ENCODE data around the gene SPACDR.
A peak's percentile ranks its signal among the peaks of the same experiment; 100 is the strongest.
"Not testable (repeated sequence)": the region's sequence is repeated elsewhere in the genome, so short reads cannot be mapped to it uniquely, and the experiment has no call there.

Gene SPACDR

GRCh38 chr7:100464791-100465190 is 731 bp upstream of the SPACDR start:
- no peak overlapping the region for H3K27ac ChIP-seq (ENCODE audit: low read depth, low read length, severe bottlenecking)
- peaks cover 14% of the 10 kb centered on the region for H3K4me1 ChIP-seq (ENCODE audit: control insufficient read depth, insufficient read depth, low read length, poor library complexity, severe bottlenecking)
- peaks cover 24% of the 10 kb centered on the region for H3K36me3 ChIP-seq (ENCODE audit: control insufficient read depth, insufficient read depth, low read length)
- WGBS, 2 experiments (ENCODE audit: insufficient coverage in 2 of 2): 96 to 100% methylated on average over 2 of the region's 2 CpGs
- no peaks in the 10 kb centered on the region for H3K9me3 ChIP-seq (ENCODE audit: control insufficient read depth, low read length)
- H3K4me3 ChIP-seq (ENCODE audit: extremely low read depth, insufficient read depth, low read length, poor library complexity, severe bottlenecking): no peak overlapping the region

DNA sequence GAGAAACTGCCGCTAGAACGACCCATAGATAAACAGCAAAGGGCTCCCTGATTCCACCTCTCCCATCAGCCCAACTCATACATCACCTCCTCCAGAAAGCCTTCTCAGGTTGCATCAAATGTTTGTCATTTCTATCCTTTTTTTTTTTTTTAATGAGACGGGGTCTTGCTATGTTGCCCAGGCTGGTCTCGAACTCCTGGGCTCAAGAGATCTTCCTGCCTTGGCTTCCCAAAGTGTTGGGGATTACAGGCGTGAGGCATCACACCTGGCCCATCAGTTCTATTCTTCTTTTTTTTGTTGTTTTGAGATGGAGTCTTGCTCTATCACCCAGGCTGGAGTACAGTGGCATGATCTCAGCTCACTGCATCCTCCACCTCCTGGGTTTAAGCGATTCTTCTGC is 7.0 kb downstream of the SPACDR start:
- WGBS, 2 experiments (ENCODE audit: insufficient coverage in 2 of 2): 80 to 100% methylated on average over 3 to 4 of the region's 6 CpGs
- Histone ChIP-seq H3K4me1 (ENCODE audit: control insufficient read depth, insufficient read depth, low read length, poor library complexity, severe bottlenecking) (peaks cover 2% of the 10 kb centered on the region), H3K4me3 (ENCODE audit: extremely low read depth, insufficient read depth, low read length, poor library complexity, severe bottlenecking) (no peak overlapping the region), H3K36me3 (ENCODE audit: control insufficient read depth, insufficient read depth, low read length) (peaks cover 9% of the 10 kb centered on the region), H3K9me3 (ENCODE audit: control insufficient read depth, low read length) (no peaks in the 10 kb centered on the region), H3K27ac (ENCODE audit: low read depth, low read length, severe bottlenecking) (no peak overlapping the region)

DNA sequence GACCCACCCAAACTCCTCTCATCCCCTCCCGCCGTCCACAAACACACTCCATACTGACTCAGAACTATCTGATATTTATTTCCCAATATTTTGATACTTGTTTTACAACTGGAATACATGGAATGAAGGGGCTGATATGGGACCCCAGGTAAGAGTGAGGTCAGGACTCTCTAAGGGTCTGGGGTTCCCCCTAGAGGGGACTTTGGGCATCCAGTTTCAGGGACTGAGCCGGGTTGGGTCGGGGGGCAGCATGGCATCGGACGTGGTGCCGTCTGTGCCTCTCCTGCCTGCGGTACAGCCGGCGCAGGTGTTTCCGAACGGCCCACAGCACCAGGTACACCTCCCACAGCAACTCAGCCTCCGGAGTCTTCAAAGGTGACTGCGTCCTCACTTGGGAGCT is 7.5 kb downstream of the SPACDR start:
- Histone ChIP-seq H3K4me1 (ENCODE audit: control insufficient read depth, insufficient read depth, low read length, poor library complexity, severe bottlenecking) (peaks cover 2% of the 10 kb centered on the region), H3K36me3 (ENCODE audit: control insufficient read depth, insufficient read depth, low read length) (peaks cover 7% of the 10 kb centered on the region), H3K4me3 (ENCODE audit: extremely low read depth, insufficient read depth, low read length, poor library complexity, severe bottlenecking) (no peak overlapping the region), H3K27ac (ENCODE audit: low read depth, low read length, severe bottlenecking) (no peak overlapping the region), H3K9me3 (ENCODE audit: control insufficient read depth, low read length) (no peaks in the 10 kb centered on the region)
- 88 to 99% methylated on average over 9 to 12 of the region's 14 CpGs for WGBS, 2 experiments (ENCODE audit: insufficient coverage in 2 of 2)

DNA sequence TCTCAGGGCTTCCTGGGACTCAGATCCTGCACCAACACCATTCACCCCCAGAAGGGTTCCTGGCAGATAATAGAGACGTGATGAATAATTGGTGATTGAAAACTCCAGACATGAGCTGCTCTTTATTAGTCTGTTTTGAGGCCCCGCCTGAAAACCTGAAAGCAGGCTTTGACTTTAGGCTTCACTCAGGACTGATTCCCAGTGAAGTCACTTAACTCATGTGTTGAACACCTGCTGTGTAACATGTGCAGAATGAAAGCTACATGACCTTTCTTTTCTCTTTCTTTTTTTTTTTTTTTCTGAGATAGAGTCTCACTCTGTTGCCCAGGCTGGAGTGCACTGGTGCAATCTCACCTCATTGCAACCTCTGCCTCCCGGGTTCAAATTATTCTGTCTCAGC is 8.9 kb downstream of the SPACDR start:
- H3K27ac ChIP-seq (ENCODE audit: low read depth, low read length, severe bottlenecking): no peak overlapping the region
- H3K36me3 ChIP-seq (ENCODE audit: control insufficient read depth, insufficient read depth, low read length): peaks cover 1% of the 10 kb centered on the region
- 78 to 100% methylated on average over 1 to 2 of the region's 3 CpGs for WGBS, 2 experiments (ENCODE audit: insufficient coverage in 2 of 2)
- no peak overlapping the region for H3K4me3 ChIP-seq (ENCODE audit: extremely low read depth, insufficient read depth, low read length, poor library complexity, severe bottlenecking)
- H3K4me1 ChIP-seq (ENCODE audit: control insufficient read depth, insufficient read depth, low read length, poor library complexity, severe bottlenecking): peaks cover 2% of the 10 kb centered on the region
- no peaks in the 10 kb centered on the region for H3K9me3 ChIP-seq (ENCODE audit: control insufficient read depth, low read length)

- not testable (repeated sequence) for H3K36me3 ChIP-seq (ENCODE audit: control insufficient read depth, insufficient read depth, low read length); H3K4me3 ChIP-seq (ENCODE audit: extremely low read depth, insufficient read depth, low read length, poor library complexity, severe bottlenecking); H3K27ac ChIP-seq (ENCODE audit: low read depth, low read length, severe bottlenecking); H3K4me1 ChIP-seq (ENCODE audit: control insufficient read depth, insufficient read depth, low read length, poor library complexity, severe bottlenecking); H3K9me3 ChIP-seq (ENCODE audit: control insufficient read depth, low read length)
- 93 to 94% methylated on average over 6 to 7 of the region's 8 CpGs for WGBS, 2 experiments (ENCODE audit: insufficient coverage in 2 of 2)
Observed at GRCh38 chr7:100453854-100454253, 10.2 kb downstream of the SPACDR start.

DNA sequence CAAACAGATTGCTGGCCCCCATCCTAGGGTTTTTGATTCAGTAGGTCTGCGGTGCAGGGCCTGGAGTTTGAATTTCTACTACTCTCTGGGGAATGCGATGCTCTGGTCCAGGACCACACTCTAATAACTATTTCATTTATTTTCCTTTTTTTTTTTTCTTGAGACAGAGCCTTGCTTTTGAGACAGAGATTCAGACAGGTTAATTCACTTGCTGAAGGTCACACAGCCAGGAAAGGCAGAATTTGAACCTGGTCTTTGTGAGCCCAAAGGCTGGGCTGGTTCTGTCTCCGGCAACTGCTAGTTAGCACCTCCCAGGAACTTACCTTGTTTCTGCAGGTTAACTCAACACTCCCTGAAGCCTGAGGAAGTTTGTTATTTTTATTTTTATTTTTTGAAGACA is 11.5 kb downstream of the SPACDR start:
- Histone ChIP-seq H3K9me3 (ENCODE audit: control insufficient read depth, low read length) (no peaks in the 10 kb centered on the region), H3K36me3 (ENCODE audit: control insufficient read depth, insufficient read depth, low read length) (no peaks in the 10 kb centered on the region), H3K27ac (ENCODE audit: low read depth, low read length, severe bottlenecking) (no peak overlapping the region), H3K4me1 (ENCODE audit: control insufficient read depth, insufficient read depth, low read length, poor library complexity, severe bottlenecking) (peaks cover 2% of the 10 kb centered on the region), H3K4me3 (ENCODE audit: extremely low read depth, insufficient read depth, low read length, poor library complexity, severe bottlenecking) (no peak overlapping the region)
- WGBS, 2 experiments (ENCODE audit: insufficient coverage in 2 of 2): 73 to 90% methylated on average over 2 of the region's 3 CpGs

DNA sequence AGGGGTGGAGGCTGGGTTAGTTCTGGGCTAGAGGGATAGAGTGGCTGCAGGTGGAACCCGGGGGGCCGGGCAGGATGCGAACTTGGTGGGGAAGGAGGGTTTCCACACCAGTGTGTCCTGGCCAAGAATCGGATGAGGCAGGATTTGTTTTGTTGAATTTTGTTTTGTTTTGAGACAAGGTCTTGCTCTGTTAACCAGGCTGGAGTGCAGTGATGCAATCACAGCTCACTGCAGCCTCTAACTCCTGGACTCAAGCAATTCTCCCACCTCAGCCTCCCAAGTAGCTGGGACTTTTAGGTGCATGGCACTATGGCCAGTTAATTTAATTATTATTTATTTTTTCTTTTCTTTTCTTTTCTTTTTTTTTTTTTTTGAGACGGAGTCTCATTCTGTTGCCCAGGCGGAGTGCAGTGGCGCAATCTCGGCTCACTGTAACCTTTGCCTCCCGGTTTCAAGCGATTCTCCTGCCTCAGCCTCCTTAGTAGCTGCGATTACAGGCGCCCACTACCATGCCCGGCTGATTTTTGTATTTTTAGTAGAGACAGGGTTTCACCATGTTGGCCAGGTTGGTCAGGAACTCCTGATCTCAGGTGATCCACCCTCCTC is 14.8 kb downstream of the SPACDR start:
- no peak overlapping the region for H3K27ac ChIP-seq (ENCODE audit: low read depth, low read length, severe bottlenecking)
- H3K36me3 ChIP-seq (ENCODE audit: control insufficient read depth, insufficient read depth, low read length): no peaks in the 10 kb centered on the region
- H3K4me3 ChIP-seq (ENCODE audit: extremely low read depth, insufficient read depth, low read length, poor library complexity, severe bottlenecking): no peak overlapping the region
- peaks cover 4% of the 10 kb centered on the region for H3K4me1 ChIP-seq (ENCODE audit: control insufficient read depth, insufficient read depth, low read length, poor library complexity, severe bottlenecking)
- no peaks in the 10 kb centered on the region for H3K9me3 ChIP-seq (ENCODE audit: control insufficient read depth, low read length)
- 91 to 96% methylated on average over 8 to 11 of the region's 13 CpGs for WGBS, 2 experiments (ENCODE audit: insufficient coverage in 2 of 2)

GRCh38 chr7:100447363-100447762 is 16.7 kb downstream of the SPACDR start:
- H3K4me1 ChIP-seq (ENCODE audit: control insufficient read depth, insufficient read depth, low read length, poor library complexity, severe bottlenecking); H3K36me3 ChIP-seq (ENCODE audit: control insufficient read depth, insufficient read depth, low read length); H3K9me3 ChIP-seq (ENCODE audit: control insufficient read depth, low read length); H3K27ac ChIP-seq (ENCODE audit: low read depth, low read length, severe bottlenecking); H3K4me3 ChIP-seq (ENCODE audit: extremely low read depth, insufficient read depth, low read length, poor library complexity, severe bottlenecking): not testable (repeated sequence)
- WGBS, 2 experiments (ENCODE audit: insufficient coverage in 2 of 2): 75 to 89% methylated on average over 3 of the region's 8 CpGs

DNA sequence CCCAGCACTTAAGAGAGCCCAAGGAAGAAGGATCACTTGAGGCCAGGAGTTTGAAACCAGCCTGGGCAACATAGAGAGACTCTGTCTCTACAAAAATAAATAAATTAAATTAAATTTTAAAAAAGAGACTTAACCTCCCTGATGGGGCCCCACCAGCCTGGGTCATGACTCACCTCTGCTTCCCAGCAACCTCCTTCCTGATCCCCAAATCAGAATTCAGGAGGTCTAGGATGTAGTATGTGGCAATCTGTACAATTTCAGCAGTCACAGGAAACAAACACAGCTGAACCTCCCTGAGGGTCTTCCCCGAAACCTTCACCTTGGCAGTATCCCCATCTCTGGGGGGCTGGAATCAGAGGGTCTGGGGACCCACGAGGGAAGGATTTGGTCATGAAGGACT is 18.0 kb downstream of the SPACDR start:
- no peaks in the 10 kb centered on the region for H3K36me3 ChIP-seq (ENCODE audit: control insufficient read depth, insufficient read depth, low read length)
- WGBS, 2 experiments (ENCODE audit: insufficient coverage in 2 of 2): 100% methylated on average over 1 to 2 of the region's 2 CpGs
- H3K4me3 ChIP-seq (ENCODE audit: extremely low read depth, insufficient read depth, low read length, poor library complexity, severe bottlenecking): no peak overlapping the region
- no peaks in the 10 kb centered on the region for H3K9me3 ChIP-seq (ENCODE audit: control insufficient read depth, low read length)
- no peak overlapping the region for H3K27ac ChIP-seq (ENCODE audit: low read depth, low read length, severe bottlenecking)
- H3K4me1 ChIP-seq (ENCODE audit: control insufficient read depth, insufficient read depth, low read length, poor library complexity, severe bottlenecking): peaks cover 4% of the 10 kb centered on the region

GRCh38 chr7:100444311-100445278 is 19.5 kb downstream of the SPACDR start:
- H3K4me3 ChIP-seq (ENCODE audit: extremely low read depth, insufficient read depth, low read length, poor library complexity, severe bottlenecking): no peak overlapping the region

More at GRCh38 chr7:100444311-100445278, 19.5 kb downstream of the SPACDR start:
- H3K36me3 ChIP-seq (ENCODE audit: control insufficient read depth, insufficient read depth, low read length): no peaks in the 10 kb centered on the region
- 64 to 67% methylated on average over 11 to 14 of the region's 14 CpGs for WGBS, 2 experiments (ENCODE audit: insufficient coverage in 2 of 2)
- H3K27ac ChIP-seq (ENCODE audit: low read depth, low read length, severe bottlenecking): peak overlapping the region; percentile 76
- H3K4me1 ChIP-seq (ENCODE audit: control insufficient read depth, insufficient read depth, low read length, poor library complexity, severe bottlenecking): peaks cover 4% of the 10 kb centered on the region
- H3K9me3 ChIP-seq (ENCODE audit: control insufficient read depth, low read length): no peaks in the 10 kb centered on the region

Data from mesodermal cell (in vitro differentiated cells).